Measurements from ENCODE around the gene GORASP1.

GORASP1 gene

DNA sequence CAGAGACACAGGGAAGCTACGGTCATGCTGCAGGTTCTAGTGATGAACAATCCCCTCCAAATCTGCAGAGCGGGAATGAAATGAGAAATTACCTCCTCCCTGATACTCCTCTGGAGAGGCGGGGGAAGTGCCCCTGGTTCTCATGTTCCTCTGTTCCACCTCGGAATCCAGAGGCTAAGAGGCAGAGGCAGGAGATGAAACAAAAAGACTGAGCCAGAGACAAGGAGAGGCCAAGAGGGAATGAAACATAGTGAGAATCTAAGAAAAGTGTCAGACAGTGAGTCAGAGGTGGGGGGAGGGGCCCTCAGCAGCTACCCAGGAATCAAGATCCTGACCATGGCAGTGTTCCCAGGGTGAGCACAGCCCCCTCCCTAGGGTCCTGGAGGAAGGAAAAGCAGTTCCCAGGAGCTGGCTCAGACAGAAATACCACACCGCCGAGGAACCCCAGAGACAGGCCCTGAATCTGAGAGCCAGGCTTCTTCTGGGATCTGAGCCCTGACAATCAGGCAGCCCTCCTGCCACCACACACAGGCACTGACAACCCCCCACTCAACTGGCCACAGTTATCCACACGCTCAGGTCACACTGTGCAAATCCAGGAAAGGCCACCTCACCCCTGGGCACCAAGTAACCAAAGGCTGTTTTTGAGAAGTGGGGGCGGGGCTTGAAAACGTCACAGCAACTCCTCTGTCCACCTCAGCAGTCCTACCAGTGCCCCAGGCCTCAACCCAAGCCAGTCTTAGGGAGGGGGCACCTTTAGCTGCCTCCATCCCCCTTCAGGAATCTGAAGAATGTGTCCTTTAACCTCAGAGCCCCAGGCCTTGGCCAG, 43.6 kb upstream of the GORASP1 start:
- Histone ChIP-seq H3K27ac (replicated peaks; ENCODE audit: low read length) (peak overlapping the region; percentile 52), H2BK12ac (ENCODE audit: low read length) (peak overlapping the region; percentile 79), H3K9me3 (replicated peaks in 1 of 2; ENCODE audit: control insufficient read depth in 2 of 2, insufficient read depth in 1 of 2, low read depth in 1 of 2, low read length in 2 of 2) (no peaks in the 10 kb centered on the region), H3K4ac (ENCODE audit: low read length) (no peak overlapping the region), H2BK15ac (ENCODE audit: low read length) (peak overlapping the region; percentile 5), H2BK5ac (ENCODE audit: low read length) (no peak overlapping the region), H3K23ac (ENCODE audit: low read depth, low read length, poor library complexity) (no peak overlapping the region), H3K18ac (ENCODE audit: low read length) (peak overlapping the region; percentile 92), H4K8ac (ENCODE audit: low read depth, low read length) (no peak overlapping the region), H4K91ac (ENCODE audit: low read depth, low read length, poor library complexity) (no peak overlapping the region), H3K79me1 (ENCODE audit: low read depth, low read length) (peaks cover 12% of the 10 kb centered on the region), H3K9ac (ENCODE audit: low read depth, low read length, poor library complexity) (peak overlapping the region; percentile 40), H3K4me1 (ENCODE audit: control insufficient read depth in 2 of 2, insufficient read depth in 1 of 2, low read depth in 1 of 2, low read length in 2 of 2) (peaks cover 49 to 54% of the 10 kb centered on the region in 2 donors), H3K27me3 (ENCODE audit: control insufficient read depth in 3 of 3, insufficient read depth in 3 of 3, low read depth in 1 of 3, low read length in 3 of 3) (peaks cover 0 to 3% (median 0%) of the 10 kb centered on the region in 3 experiments), H2AK5ac (ENCODE audit: low read depth, low read length) (peak overlapping the region; percentile 23), H3K36me3 (replicated peaks in 1 of 2; ENCODE audit: control insufficient read depth in 2 of 2, insufficient read depth in 2 of 2, low read length in 2 of 2) (peaks cover 0 to 2% of the 10 kb centered on the region in 2 donors), H2BK120ac (ENCODE audit: low read depth, low read length) (no peak overlapping the region), H3K4me2 (ENCODE audit: insufficient read depth, low read length, poor library complexity, severe bottlenecking) (peak overlapping the region; percentile 88), H3K4me3 (ENCODE audit: low read length in 2 of 2) (peak overlapping the region in 1 of 2 donors; percentile 3), H3K14ac (ENCODE audit: low read length) (peak overlapping the region; percentile 42), H2AFZ (ENCODE audit: low read length) (peak overlapping the region; percentile 83)
- no CpG with 5 or more reads among the region's 9 CpGs for WGBS, 2 donors (ENCODE audit: extremely low coverage in 2 of 2, insufficient read length in 2 of 2, insufficient replicate concordance in 1 of 2)
- DNase-seq (ENCODE audit: low spot score), result peak; percentile 70

DNA sequence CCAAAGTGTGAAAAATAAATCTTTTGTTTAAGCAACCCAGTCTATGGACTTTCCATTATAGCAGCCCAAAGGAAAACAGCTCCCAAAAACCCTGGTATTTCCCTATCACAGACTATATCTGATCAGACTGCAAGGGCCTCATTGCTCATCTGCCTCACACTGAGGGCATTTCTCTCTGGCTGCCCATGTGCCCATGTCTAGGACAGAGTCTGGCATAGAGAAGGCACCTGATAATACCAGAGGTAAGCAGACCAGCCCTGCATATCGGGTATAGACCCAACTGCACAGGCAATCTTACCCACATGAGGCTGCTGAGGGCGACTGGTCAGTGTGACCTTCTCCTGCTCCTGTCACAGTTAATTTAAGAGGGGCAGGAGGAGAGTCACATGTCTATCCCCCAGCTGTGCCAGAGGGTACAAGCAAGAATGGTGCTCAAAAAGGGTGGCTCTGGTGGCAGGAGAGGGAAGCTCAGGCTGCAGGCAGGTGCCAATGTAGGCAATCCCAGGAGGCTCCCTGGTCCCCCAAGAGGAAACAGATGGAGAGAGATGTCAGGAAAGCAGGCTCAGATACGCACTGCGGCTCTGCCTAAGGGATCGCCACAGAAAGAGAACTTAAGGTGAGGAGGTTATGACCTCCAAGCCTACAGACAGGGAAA, 42.8 kb upstream of the GORASP1 start:
- no peaks in the 10 kb centered on the region for H3K9me3 ChIP-seq (replicated peaks in 1 of 2; ENCODE audit: control insufficient read depth in 2 of 2, insufficient read depth in 1 of 2, low read depth in 1 of 2, low read length in 2 of 2)
- peaks cover 0 to 3% (median 0%) of the 10 kb centered on the region in 3 experiments for H3K27me3 ChIP-seq (ENCODE audit: control insufficient read depth in 3 of 3, insufficient read depth in 3 of 3, low read depth in 1 of 3, low read length in 3 of 3)
- peak overlapping the region; percentile 5 for H2BK15ac ChIP-seq (ENCODE audit: low read length)
- peak overlapping the region; percentile 83 for H2AFZ ChIP-seq (ENCODE audit: low read length)
- H3K18ac ChIP-seq (ENCODE audit: low read length), result peak overlapping the region; percentile 15
- no peak for DNase-seq (ENCODE audit: low spot score)
- H2BK12ac ChIP-seq (ENCODE audit: low read length), result no peak overlapping the region
- H3K79me1 ChIP-seq (ENCODE audit: low read depth, low read length), result peaks cover 12% of the 10 kb centered on the region
- H3K4me2 ChIP-seq (ENCODE audit: insufficient read depth, low read length, poor library complexity, severe bottlenecking), result no peak overlapping the region
- H4K8ac ChIP-seq (ENCODE audit: low read depth, low read length), result no peak overlapping the region
- WGBS, 2 donors (ENCODE audit: extremely low coverage in 2 of 2, insufficient read length in 2 of 2, insufficient replicate concordance in 1 of 2), result no CpG with 5 or more reads among the region's 5 CpGs
- peak overlapping the region; percentile 16 for H2AK5ac ChIP-seq (ENCODE audit: low read depth, low read length)
- H3K14ac ChIP-seq (ENCODE audit: low read length), result peak overlapping the region; percentile 14
- H2BK5ac ChIP-seq (ENCODE audit: low read length), result no peak overlapping the region
- peak overlapping the region; percentile 36 for H3K27ac ChIP-seq (replicated peaks; ENCODE audit: low read length)
- peaks cover 0 to 2% of the 10 kb centered on the region in 2 donors for H3K36me3 ChIP-seq (replicated peaks in 1 of 2; ENCODE audit: control insufficient read depth in 2 of 2, insufficient read depth in 2 of 2, low read length in 2 of 2)
- H4K91ac ChIP-seq (ENCODE audit: low read depth, low read length, poor library complexity), result no peak overlapping the region
- no peak overlapping the region for H2BK120ac ChIP-seq (ENCODE audit: low read depth, low read length)
- H3K4ac ChIP-seq (ENCODE audit: low read length), result no peak overlapping the region
- H3K4me3 ChIP-seq (ENCODE audit: low read length in 2 of 2), result no peak overlapping the region
- no peak overlapping the region for H3K23ac ChIP-seq (ENCODE audit: low read depth, low read length, poor library complexity)
- H3K9ac ChIP-seq (ENCODE audit: low read depth, low read length, poor library complexity), result peak overlapping the region; percentile 2
- H3K4me1 ChIP-seq (ENCODE audit: control insufficient read depth in 2 of 2, insufficient read depth in 1 of 2, low read depth in 1 of 2, low read length in 2 of 2), result peaks cover 49 to 54% of the 10 kb centered on the region in 2 donors

DNA sequence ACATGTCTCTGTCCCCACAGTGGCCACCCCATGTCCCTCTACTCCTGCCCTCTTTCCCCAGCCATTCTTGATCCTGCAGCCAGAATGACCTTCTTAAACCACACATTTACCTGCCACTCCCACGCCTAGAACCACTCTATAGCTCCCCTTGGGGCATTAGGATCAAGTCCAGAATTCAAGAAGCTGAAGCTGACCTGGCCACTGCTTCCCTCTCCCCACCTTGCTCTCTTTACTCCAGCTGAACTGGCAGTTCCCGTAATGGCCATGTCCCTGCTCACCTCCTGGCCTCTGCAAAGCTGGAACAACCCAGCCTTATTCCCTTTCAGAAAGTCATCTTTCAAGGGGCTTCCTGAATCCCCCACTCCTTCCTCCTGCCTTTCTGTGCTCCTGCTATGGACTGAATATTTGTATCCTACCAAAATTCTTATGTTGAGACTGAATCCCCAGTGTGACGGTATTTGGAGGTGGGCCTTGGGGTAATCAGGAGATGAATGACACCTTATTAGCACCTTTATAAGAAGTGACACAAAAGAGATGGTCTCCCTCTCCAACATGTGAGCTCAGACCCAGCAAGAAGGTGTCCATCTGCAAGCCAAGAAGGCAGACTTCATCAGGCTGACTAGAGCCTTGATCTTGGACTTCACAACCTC, 42.2 kb upstream of the GORASP1 start:
- Histone ChIP-seq H3K79me1 (ENCODE audit: low read depth, low read length) (peaks cover 12% of the 10 kb centered on the region), H3K4me3 (ENCODE audit: low read length in 2 of 2) (no peak overlapping the region), H3K18ac (ENCODE audit: low read length) (no peak overlapping the region), H3K36me3 (replicated peaks in 1 of 2; ENCODE audit: control insufficient read depth in 2 of 2, insufficient read depth in 2 of 2, low read length in 2 of 2) (peaks cover 0 to 6% of the 10 kb centered on the region in 2 donors), H4K8ac (ENCODE audit: low read depth, low read length) (no peak overlapping the region), H2AFZ (ENCODE audit: low read length) (no peak overlapping the region), H4K91ac (ENCODE audit: low read depth, low read length, poor library complexity) (no peak overlapping the region), H3K23ac (ENCODE audit: low read depth, low read length, poor library complexity) (no peak overlapping the region), H2AK5ac (ENCODE audit: low read depth, low read length) (no peak overlapping the region), H3K4me2 (ENCODE audit: insufficient read depth, low read length, poor library complexity, severe bottlenecking) (no peak overlapping the region), H3K27ac (replicated peaks; ENCODE audit: low read length) (no peak overlapping the region), H3K4me1 (ENCODE audit: control insufficient read depth in 2 of 2, insufficient read depth in 1 of 2, low read depth in 1 of 2, low read length in 2 of 2) (peaks cover 49 to 51% of the 10 kb centered on the region in 2 donors), H3K14ac (ENCODE audit: low read length) (no peak overlapping the region), H2BK15ac (ENCODE audit: low read length) (no peak overlapping the region), H2BK120ac (ENCODE audit: low read depth, low read length) (no peak overlapping the region), H2BK12ac (ENCODE audit: low read length) (no peak overlapping the region), H3K27me3 (ENCODE audit: control insufficient read depth in 3 of 3, insufficient read depth in 3 of 3, low read depth in 1 of 3, low read length in 3 of 3) (peaks cover 0 to 3% (median 0%) of the 10 kb centered on the region in 3 experiments), H3K9me3 (replicated peaks in 1 of 2; ENCODE audit: control insufficient read depth in 2 of 2, insufficient read depth in 1 of 2, low read depth in 1 of 2, low read length in 2 of 2) (no peaks in the 10 kb centered on the region), H2BK5ac (ENCODE audit: low read length) (no peak overlapping the region), H3K4ac (ENCODE audit: low read length) (no peak overlapping the region), H3K9ac (ENCODE audit: low read depth, low read length, poor library complexity) (no peak overlapping the region)
- DNase-seq (ENCODE audit: low spot score), result no peak
- no CpG with 5 or more reads among the region's 3 CpGs for WGBS, 2 donors (ENCODE audit: extremely low coverage in 2 of 2, insufficient read length in 2 of 2, insufficient replicate concordance in 1 of 2)

Measured in neuronal stem cell (in vitro differentiated cells).